GM12873 (cell line): Measurements from ENCODE around the gene DHRS12.

ENCODE experiments used
- TF ChIP-seq, protein P1 (sequence below): IDR thresholded peaks from 2 replicates; pipeline ENCODE4 v1.5.1; 2012; ENCODE audit warnings: low read depth, mild to moderate bottlenecking, moderate library complexity, low read length, control low read depth; ENCODE audit not compliant: insufficient read depth; ENCODE audit errors: missing control alignments

DHRS12 gene

DNA sequence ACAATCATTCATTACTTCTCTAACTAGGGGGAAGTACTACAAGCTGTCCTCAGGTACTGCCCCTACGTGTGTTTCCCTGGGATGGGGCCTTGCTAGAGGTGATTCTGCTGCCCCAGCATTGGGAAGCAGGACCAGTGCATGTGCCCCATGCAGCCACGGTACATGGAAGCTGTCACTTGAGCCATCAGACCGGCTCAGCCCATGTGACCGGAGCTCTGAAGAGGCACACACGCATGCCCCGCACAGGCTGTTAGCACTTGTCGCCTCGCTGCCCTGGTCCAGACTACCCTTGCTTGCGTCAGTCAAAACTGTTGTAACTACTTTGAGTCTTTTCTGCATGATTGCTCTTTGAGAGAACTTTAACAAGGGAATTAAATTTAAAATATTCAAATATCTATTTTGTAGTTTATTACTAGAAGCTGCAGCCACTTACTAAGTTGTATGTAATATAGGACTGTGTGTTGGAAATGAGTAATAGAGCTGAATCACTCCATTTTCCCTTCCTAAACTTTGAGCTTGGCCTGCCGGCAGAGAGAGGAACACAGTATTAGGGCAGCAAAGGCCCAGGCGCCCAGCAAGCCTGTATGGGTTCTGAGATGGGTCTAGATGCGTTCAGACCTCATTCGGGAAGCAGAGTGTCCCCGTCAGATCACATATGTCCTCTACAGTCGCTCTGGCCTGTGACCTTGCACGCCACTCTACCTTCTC, 42.2 kb downstream of the DHRS12 start:
- TF ChIP-seq, protein P1, sequence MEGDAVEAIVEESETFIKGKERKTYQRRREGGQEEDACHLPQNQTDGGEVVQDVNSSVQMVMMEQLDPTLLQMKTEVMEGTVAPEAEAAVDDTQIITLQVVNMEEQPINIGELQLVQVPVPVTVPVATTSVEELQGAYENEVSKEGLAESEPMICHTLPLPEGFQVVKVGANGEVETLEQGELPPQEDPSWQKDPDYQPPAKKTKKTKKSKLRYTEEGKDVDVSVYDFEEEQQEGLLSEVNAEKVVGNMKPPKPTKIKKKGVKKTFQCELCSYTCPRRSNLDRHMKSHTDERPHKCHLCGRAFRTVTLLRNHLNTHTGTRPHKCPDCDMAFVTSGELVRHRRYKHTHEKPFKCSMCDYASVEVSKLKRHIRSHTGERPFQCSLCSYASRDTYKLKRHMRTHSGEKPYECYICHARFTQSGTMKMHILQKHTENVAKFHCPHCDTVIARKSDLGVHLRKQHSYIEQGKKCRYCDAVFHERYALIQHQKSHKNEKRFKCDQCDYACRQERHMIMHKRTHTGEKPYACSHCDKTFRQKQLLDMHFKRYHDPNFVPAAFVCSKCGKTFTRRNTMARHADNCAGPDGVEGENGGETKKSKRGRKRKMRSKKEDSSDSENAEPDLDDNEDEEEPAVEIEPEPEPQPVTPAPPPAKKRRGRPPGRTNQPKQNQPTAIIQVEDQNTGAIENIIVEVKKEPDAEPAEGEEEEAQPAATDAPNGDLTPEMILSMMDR: no peak

DNA sequence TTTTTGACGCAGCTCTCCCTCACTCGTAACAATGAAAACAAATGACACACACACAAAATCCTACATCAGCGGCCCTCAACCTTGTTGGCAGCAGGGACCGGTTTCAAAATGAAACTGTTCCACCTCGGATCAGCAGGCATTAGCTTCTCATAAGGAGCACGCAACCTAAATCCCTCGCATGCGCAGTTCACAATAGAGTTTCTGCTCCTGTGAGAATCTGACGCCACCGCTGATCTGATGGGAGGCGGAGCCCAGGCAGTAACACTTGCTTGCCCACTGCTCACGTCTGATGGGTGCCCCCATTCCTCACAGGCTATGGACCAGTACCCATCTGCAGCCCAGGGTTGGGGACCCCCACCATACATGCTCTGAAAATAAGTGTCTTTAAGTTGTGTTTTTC, 43.4 kb downstream of the DHRS12 start:
- TF ChIP-seq, protein P1: no peak

DNA sequence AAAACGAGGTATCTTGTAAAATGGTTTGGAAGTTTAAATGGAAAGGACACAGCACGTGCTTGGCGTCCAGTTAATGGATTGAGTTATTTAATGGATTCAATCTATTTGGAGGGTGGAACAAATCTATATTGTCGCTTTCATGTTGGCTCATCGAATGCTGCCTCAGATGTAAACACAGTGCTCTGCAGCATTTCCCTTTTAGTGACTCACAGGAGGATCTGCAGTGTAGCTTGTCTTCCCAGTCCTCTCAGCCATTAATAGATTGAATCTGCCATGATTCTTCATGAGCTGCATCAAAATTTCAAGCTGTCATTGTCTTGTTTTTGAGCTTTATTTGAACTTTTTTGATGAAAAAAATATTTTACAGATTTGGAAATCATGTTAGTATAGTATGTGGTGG, 44.7 kb downstream of the DHRS12 start:
- TF ChIP-seq, protein P1: no peak

- TF ChIP-seq, protein P1: no peak
Observed at GRCh38 chr13:51758691-51759090, 45.3 kb downstream of the DHRS12 start.

- TF ChIP-seq, protein P1: no peak
Observed at GRCh38 chr13:51756651-51757050, 47.3 kb downstream of the DHRS12 start.

DNA sequence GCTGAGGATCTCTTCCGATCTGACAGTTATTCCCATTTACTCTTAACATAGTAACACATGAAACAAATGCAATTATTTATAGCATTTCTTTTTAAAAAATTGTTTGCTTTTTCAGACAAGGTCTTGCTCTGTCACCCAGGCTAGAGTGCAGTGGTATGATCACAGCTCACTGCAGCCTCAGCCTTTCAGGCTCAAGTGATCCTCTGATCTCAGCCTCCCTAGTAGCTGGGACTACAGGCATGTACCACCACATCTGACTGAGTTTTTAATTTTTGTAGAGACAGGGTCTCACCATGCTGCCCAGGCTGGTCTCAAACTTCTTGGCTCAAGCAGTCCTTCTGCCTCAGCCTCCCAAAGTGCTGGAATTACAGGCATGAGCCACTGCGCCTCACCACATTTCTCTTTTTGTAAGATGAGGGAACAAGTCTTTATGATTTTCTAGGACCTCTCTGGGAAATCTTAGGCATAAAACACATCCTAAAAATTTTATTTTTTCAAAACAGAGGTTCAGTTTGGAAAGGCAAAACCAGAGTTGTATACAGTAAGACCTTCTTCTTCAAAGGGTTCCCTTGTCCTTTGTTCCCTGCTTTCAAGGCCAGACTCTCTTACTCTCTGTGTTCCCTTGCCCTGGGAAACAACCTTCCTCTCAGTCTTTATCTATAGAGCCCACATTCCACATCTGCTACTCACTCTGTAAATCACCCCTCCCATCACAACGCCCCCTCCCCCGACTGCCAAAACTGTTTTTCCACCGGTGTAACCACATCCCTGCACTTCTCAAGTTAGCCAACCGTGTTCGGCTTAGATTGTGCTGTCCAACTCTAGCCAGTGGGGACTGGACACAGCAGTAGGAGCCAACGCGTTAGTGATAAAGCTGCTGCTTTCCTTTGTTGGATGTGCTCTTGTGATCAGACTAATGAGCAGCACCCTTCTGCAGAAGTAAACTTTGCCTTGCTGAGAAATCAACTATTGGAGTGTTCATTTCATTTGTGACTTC, 56.2 kb downstream of the DHRS12 start:
- TF ChIP-seq, protein P1: no peak

- TF ChIP-seq, protein P1: no peak
Observed at GRCh38 chr13:51746802-51747201, 57.2 kb downstream of the DHRS12 start.
